GM21526 (cell line): ENCODE data around the gene UBA7.
"Not testable (repeated sequence)": the region's sequence is repeated elsewhere in the genome, so short reads cannot be mapped to it uniquely, and the experiment has no call there.

Source experiments
- ATAC-seq: cut with Tn5 transposase; IDR thresholded peaks from one replicate; pipeline ENCODE4 v1.9.1; 2021; ENCODE audit warnings: moderate library complexity; ENCODE audit not compliant: unreplicated experiment, low FRiP score

Gene UBA7

GRCh38 chr3:49787182-49787464 is 26.6 kb downstream of the UBA7 start:
- no peak for ATAC-seq

GRCh38 chr3:49786357-49787181 is 27.2 kb downstream of the UBA7 start, which contains the start of gene IP6K1:
TSS of gene IP6K1 (minus strand) at chr3:49786542. CDS start at chr3:49748040, 38,502 bp downstream.
- peak; percentile 96 for ATAC-seq

GRCh38 chr3:49785565-49786356 is 28.0 kb downstream of the UBA7 start:
- ATAC-seq = peak; percentile 38

GRCh38 chr3:49782277-49782676 is 31.5 kb downstream of the UBA7 start:
- ATAC-seq = not testable (repeated sequence)

- ATAC-seq = no peak
Measured at GRCh38 chr3:49781415-49782199, 32.1 kb downstream of the UBA7 start.

- ATAC-seq = not testable (repeated sequence)
Measured at GRCh38 chr3:49780975-49781365, 32.8 kb downstream of the UBA7 start.

GRCh38 chr3:49780080-49780974 is 33.4 kb downstream of the UBA7 start:
- no peak for ATAC-seq

GRCh38 chr3:49779358-49780079 is 34.2 kb downstream of the UBA7 start:
- no peak for ATAC-seq

- ATAC-seq = not testable (repeated sequence)
Measured at GRCh38 chr3:49776101-49776500, 37.7 kb downstream of the UBA7 start.

- no peak for ATAC-seq
Measured at GRCh38 chr3:49775538-49775937, 38.2 kb downstream of the UBA7 start.

- no peak for ATAC-seq
Measured at GRCh38 chr3:49772703-49773102, 41.0 kb downstream of the UBA7 start.

GRCh38 chr3:49771340-49771938 is 42.3 kb downstream of the UBA7 start:
- no peak for ATAC-seq

GRCh38 chr3:49769926-49770325 is 43.8 kb downstream of the UBA7 start:
- ATAC-seq = no peak

- no peak for ATAC-seq
Measured at GRCh38 chr3:49769286-49769915, 44.4 kb downstream of the UBA7 start.

- no peak for ATAC-seq
Measured at GRCh38 chr3:49763981-49764380, 49.8 kb downstream of the UBA7 start.

- no peak for ATAC-seq
Measured at GRCh38 chr3:49761661-49762060, 52.1 kb downstream of the UBA7 start.

GRCh38 chr3:49759226-49759625 is 54.5 kb downstream of the UBA7 start:
- ATAC-seq = no peak

GRCh38 chr3:49757197-49757596 is 56.6 kb downstream of the UBA7 start:
- ATAC-seq = no peak

- ATAC-seq = no peak
Measured at GRCh38 chr3:49756036-49756435, 57.7 kb downstream of the UBA7 start.
